Measurements from ENCODE around the gene GNAL. TPM values are rescaled to one million over a fixed set of nuclear protein-coding genes. Genes with fewer than 3 reads are reported as not detected.

GNAL gene
- total RNA-seq, 4 donors from 2014 or later = 13.5 to 24.6 (median 19.9) TPM

DNA sequence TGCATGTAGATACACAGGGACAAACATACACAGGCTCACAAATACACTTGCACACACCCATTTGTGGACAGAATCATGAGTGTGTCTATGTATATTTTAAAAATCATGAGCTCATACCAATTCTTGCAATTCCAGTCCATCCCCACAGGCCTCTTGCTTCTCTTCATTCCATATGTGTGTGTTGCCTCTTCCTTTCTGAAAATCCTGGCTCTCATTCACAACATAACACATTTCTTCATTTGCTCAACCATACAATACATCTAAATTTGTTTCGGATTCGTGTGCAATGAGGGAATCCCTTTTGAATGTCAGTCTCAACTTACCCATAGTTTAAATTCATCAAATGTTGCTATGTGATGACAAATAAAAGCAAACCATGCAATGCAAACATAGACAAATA lies 51.4 kb downstream of the GNAL start:
- TF ChIP-seq POLR2AphosphoS5 (IDR thresholded peaks at IDR 0.05) = no peak
- Histone ChIP-seq H3K4me3 (no peak overlapping the region), H3K27me3 (no peaks in the 10 kb centered on the region), H3K27ac (no peak overlapping the region), H3K4me1 (no peaks in the 10 kb centered on the region), H3K36me3 (no peaks in the 10 kb centered on the region), H3K9me3 (no peaks in the 10 kb centered on the region)
- no peak for ATAC-seq
- WGBS, 2 donors (ENCODE audit: low coverage in 1 of 2) = 88 to 90% methylated on average over 2 of the region's 2 CpGs

DNA sequence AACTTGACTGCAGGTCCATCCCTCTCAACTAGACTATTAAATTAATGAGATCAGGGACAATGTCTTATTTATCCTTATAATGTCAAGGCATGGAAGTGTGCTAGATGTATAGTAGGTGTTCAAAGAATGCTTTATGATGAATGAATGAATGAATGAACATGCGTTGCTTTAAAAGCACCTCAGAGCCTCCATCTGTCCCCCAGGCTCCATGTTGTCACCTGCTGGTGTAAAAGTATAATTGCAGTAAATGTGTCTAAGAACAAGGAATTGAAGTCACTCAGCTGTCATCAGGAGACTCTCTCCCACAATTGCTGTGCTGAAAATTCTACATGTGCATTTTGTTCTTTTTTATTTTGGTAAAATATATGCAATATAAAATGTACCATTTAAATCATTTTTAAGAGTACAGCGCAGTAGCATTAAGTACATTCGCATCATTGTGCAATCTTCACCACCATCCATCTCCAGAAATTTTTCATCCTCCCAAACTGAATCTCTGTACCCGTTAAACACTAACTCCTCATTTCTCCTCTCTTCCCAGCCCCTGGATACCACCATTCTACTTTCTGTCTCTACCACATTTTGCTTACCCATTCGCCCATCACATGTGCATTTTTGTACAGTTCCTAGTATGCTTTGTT lies 52.6 kb downstream of the GNAL start:
- H3K27me3 ChIP-seq = no peaks in the 10 kb centered on the region
- TF ChIP-seq POLR2A (IDR thresholded peaks at IDR 0.05) = no peak
- TF ChIP-seq, protein P1, sequence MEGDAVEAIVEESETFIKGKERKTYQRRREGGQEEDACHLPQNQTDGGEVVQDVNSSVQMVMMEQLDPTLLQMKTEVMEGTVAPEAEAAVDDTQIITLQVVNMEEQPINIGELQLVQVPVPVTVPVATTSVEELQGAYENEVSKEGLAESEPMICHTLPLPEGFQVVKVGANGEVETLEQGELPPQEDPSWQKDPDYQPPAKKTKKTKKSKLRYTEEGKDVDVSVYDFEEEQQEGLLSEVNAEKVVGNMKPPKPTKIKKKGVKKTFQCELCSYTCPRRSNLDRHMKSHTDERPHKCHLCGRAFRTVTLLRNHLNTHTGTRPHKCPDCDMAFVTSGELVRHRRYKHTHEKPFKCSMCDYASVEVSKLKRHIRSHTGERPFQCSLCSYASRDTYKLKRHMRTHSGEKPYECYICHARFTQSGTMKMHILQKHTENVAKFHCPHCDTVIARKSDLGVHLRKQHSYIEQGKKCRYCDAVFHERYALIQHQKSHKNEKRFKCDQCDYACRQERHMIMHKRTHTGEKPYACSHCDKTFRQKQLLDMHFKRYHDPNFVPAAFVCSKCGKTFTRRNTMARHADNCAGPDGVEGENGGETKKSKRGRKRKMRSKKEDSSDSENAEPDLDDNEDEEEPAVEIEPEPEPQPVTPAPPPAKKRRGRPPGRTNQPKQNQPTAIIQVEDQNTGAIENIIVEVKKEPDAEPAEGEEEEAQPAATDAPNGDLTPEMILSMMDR (IDR thresholded peaks at IDR 0.05) = peak in 3 of 4 experiments; percentile 7 to 43 (median 16)
- WGBS, 2 donors (ENCODE audit: low coverage in 1 of 2) = 70 to 72% methylated on average over 5 of the region's 5 CpGs

DNA sequence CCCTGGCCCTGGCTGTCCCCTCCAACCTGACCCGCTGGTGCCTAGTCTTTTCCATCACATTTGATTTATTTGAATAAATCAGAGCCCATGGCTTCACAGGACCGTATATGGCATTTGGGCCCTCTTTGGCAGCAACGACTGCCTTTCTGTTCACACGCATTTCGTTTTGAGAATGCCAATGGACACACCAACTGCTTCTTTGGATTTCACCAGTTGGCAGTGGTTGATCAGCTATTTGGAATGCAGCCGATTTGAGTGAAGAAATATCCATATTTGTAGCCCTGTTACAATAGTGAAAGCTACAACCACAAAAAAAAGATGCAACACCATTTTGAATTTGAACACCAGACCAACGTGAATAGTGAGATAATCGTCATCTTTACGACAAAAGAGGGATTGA lies 56.5 kb downstream of the GNAL start:
- Histone ChIP-seq H3K27me3 (peaks cover 29% of the 10 kb centered on the region), H3K36me3 (no peaks in the 10 kb centered on the region), H3K4me3 (no peak overlapping the region), H3K27ac (no peak overlapping the region), H3K4me1 (no peaks in the 10 kb centered on the region), H3K9me3 (no peaks in the 10 kb centered on the region)
- ATAC-seq = no peak
- no peak for TF ChIP-seq EP300 (IDR thresholded peaks at IDR 0.05)
- no peak for TF ChIP-seq POLR2A (IDR thresholded peaks at IDR 0.05)
- TF ChIP-seq, protein P1 (IDR thresholded peaks at IDR 0.05) = no peak
- TF ChIP-seq POLR2AphosphoS5 (IDR thresholded peaks at IDR 0.05) = no peak
- WGBS, 2 donors (ENCODE audit: low coverage in 1 of 2) = 89 to 90% methylated on average over 8 of the region's 9 CpGs

More for the DNA sequence above, 52.6 kb downstream of the GNAL start:
- H3K9me3 ChIP-seq = no peaks in the 10 kb centered on the region
- H3K4me1 ChIP-seq = no peaks in the 10 kb centered on the region
- no peak overlapping the region for H3K27ac ChIP-seq
- no peaks in the 10 kb centered on the region for H3K36me3 ChIP-seq
- ATAC-seq = no peak
- H3K4me3 ChIP-seq = no peak overlapping the region

DNA sequence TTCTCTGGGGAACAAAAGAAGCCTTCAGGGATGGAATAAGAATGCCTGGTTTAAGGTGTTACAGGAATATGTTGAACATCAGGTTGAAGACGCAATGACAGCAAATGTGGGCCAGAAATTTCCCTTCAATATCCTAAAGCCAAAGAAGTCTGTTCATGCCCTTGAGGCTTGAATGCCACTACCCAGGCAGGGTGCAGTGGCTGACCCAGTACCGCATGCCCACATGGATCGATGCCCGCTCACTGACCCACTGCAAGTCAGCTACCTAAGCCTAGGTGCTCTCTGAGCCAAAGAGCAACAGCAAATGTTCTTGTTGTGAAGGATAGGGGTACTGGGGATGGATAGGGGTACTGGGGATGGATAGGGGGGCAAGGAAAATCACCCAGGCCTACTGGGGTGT lies 58.2 kb downstream of the GNAL start:
- 96 to 100% methylated on average over 1 to 4 of the region's 4 CpGs for WGBS, 2 donors (ENCODE audit: low coverage in 1 of 2)
- no peak overlapping the region for H3K27ac ChIP-seq

DNA sequence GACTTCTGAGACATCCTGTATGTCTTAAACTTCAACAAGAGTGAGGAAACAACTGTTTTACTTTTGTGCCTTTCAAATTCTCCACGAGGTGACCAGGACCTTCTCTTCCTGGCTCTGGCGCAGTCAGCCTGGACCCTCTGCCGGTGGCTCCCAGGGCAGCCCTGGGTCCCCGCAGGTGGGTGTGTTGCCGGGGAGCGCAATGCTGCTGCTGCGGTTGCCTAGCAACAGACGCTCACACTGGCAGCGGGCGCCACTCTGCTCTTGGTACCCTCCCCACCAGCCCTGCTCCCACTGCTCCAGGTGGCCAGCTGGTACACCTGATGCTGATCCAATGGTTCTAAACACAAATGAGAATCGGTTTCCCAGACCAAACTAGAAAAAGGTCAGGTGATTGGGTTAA lies 58.7 kb downstream of the GNAL start:
- no peak overlapping the region for H3K27ac ChIP-seq
- H3K27me3 ChIP-seq = peaks cover 51% of the 10 kb centered on the region
- H3K4me1 ChIP-seq = peaks cover 0 to 17% (median 0%) of the 10 kb centered on the region in 3 donors
- 25 to 31% methylated on average over 6 to 8 of the region's 11 CpGs for WGBS, 2 donors (ENCODE audit: low coverage in 1 of 2)
- H3K36me3 ChIP-seq = no peaks in the 10 kb centered on the region
- H3K9me3 ChIP-seq = no peaks in the 10 kb centered on the region
- no peak for ATAC-seq
- H3K4me3 ChIP-seq = no peak overlapping the region
- TF ChIP-seq EP300 (IDR thresholded peaks at IDR 0.05) = no peak

More for the DNA sequence above, 58.2 kb downstream of the GNAL start:
- Histone ChIP-seq H3K4me1 (peaks cover 0 to 13% (median 0%) of the 10 kb centered on the region in 3 donors), H3K9me3 (no peaks in the 10 kb centered on the region), H3K4me3 (no peak overlapping the region), H3K27me3 (peaks cover 47% of the 10 kb centered on the region), H3K36me3 (no peaks in the 10 kb centered on the region)
- TF ChIP-seq POLR2AphosphoS5 (IDR thresholded peaks at IDR 0.05) (no peak), EP300 (IDR thresholded peaks at IDR 0.05) (no peak), POLR2A (IDR thresholded peaks at IDR 0.05) (no peak)
- TF ChIP-seq, protein P1 (IDR thresholded peaks at IDR 0.05) = no peak
- ATAC-seq = no peak

DNA sequence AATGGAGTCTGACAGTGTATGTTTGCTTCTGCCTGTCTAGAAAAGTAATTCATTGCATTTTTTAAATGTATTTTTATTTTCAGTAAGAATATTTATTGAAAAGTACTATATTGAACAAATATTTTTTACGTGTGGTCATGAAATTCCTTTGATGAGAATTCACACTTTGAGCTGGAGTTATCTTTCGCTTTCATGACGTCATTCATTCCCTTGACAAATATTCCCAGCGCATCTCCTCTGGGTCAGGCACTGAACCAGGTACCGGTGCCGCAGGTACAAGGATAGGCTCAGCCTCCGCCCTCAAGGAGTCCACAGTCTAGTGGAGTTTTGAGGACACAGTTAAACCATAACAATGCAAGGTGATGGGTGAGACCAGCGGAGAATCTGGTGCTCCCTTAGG lies 60.2 kb downstream of the GNAL start:
- no peaks in the 10 kb centered on the region for H3K9me3 ChIP-seq
- TF ChIP-seq EP300 (IDR thresholded peaks at IDR 0.05) (no peak), POLR2AphosphoS5 (IDR thresholded peaks at IDR 0.05) (no peak), POLR2A (IDR thresholded peaks at IDR 0.05) (no peak)
- H3K27me3 ChIP-seq = peaks cover 51% of the 10 kb centered on the region
- ATAC-seq = no peak
- H3K4me1 ChIP-seq = peaks cover 0 to 20% (median 0%) of the 10 kb centered on the region in 3 donors
- H3K27ac ChIP-seq = no peak overlapping the region
- 84 to 90% methylated on average over 4 to 7 of the region's 8 CpGs for WGBS, 2 donors (ENCODE audit: low coverage in 1 of 2)
- H3K4me3 ChIP-seq = no peak overlapping the region
- H3K36me3 ChIP-seq = no peaks in the 10 kb centered on the region
